HepG2 (cell line): ENCODE measurements around the gene NHSL1. TPM values are rescaled to one million over a fixed set of nuclear protein-coding genes. Genes with fewer than 3 reads are reported as not detected.

Experiments used
- AKNA ChIP-seq: sonication (generic); formaldehyde crosslinking; IDR thresholded peaks from 2 replicates; pipeline ENCODE4 v1.4.0; 2020; ENCODE audit warnings: missing genetic modification reagents, borderline replicate concordance
- CCAR2 ChIP-seq: fragments of 200-400 bp; formaldehyde crosslinking; optimal IDR thresholded peaks from 2 replicates; pipeline ENCODE3; 2018; ENCODE audit warnings: low read depth, mild to moderate bottlenecking, low read length, moderate library complexity
- HMGXB4 ChIP-seq, 2 experiments: sonication (generic) in 1 of 2; formaldehyde crosslinking in 1 of 2; IDR thresholded peaks; 2 replicates each; pipeline versions ENCODE4 v1.4.0 to v1.6.1; 2018 to 2020; ENCODE audit warnings: missing genetic modification reagents in 2 of 2, borderline replicate concordance in 1 of 2, low read depth in 1 of 2, mild to moderate bottlenecking in 1 of 2, missing biosample characterization in 1 of 2
- JUND ChIP-seq: sonication (generic); formaldehyde crosslinking; IDR thresholded peaks from 2 replicates; pipeline ENCODE4 v1.8.0; 2022; ENCODE audit warnings: mild to moderate bottlenecking, missing genetic modification reagents
- KAT7 ChIP-seq: IDR thresholded peaks from 2 replicates; pipeline ENCODE4 v1.6.1; 2018; ENCODE audit warnings: borderline replicate concordance, missing compliant biosample characterization
- KDM5A ChIP-seq: fragments of 200-600 bp; sonication (generic); IDR thresholded peaks from 2 replicates; pipeline ENCODE4 v1.7.0; 2018; ENCODE audit warnings: antibody characterized with exemption, mild to moderate bottlenecking, low read length, borderline replicate concordance
- SMARCC2 ChIP-seq: fragments of 450-650 bp; IDR thresholded peaks from 2 replicates; pipeline ENCODE4 v1.6.1; 2017; ENCODE audit warnings: antibody characterized with exemption, mild to moderate bottlenecking
- SOX5 ChIP-seq: IDR thresholded peaks from 2 replicates; pipeline ENCODE4 v1.6.1; 2016; ENCODE audit warnings: borderline replicate concordance
- SRF ChIP-seq: IDR thresholded peaks from 2 replicates; pipeline ENCODE4 v1.6.1; 2011; ENCODE audit warnings: mild to moderate bottlenecking, low read depth, low read length, moderate library complexity
- SSRP1 ChIP-seq: IDR thresholded peaks from 2 replicates; pipeline ENCODE4 v1.6.1; 2016; ENCODE audit warnings: control low read depth
- TEAD2 ChIP-seq: sonication (generic); formaldehyde crosslinking; IDR thresholded peaks from 2 replicates; pipeline ENCODE4 v1.9.0; 2021; ENCODE audit warnings: missing genetic modification reagents
- THAP11 ChIP-seq: IDR thresholded peaks from 2 replicates; pipeline ENCODE4 v1.6.1; 2016; ENCODE audit warnings: missing biosample characterization, missing genetic modification reagents
- ZBTB14 ChIP-seq: sonication (generic); formaldehyde crosslinking; IDR thresholded peaks from 2 replicates; pipeline ENCODE4 v1.4.0; 2020; ENCODE audit warnings: missing genetic modification reagents
- ZNF362 ChIP-seq: sonication (generic); formaldehyde crosslinking; IDR thresholded peaks from 2 replicates; pipeline ENCODE4 v1.4.0; 2020; ENCODE audit warnings: missing genetic modification reagents, mild to moderate bottlenecking, borderline replicate concordance
- ZNF7 ChIP-seq: IDR thresholded peaks from 2 replicates; pipeline ENCODE4 v1.6.1; 2016; ENCODE audit warnings: missing biosample characterization, missing genetic modification reagents
- ZSCAN12 ChIP-seq: sonication (generic); formaldehyde crosslinking; IDR thresholded peaks from 2 replicates; pipeline ENCODE4 v1.9.0; 2021; ENCODE audit warnings: mild to moderate bottlenecking, missing genetic modification reagents
- polyA plus RNA-seq, 8 experiments: library from polyadenylated mRNA; depleted of rRNA in 3 of 8; stranded (reverse) in 7 of 8; unstranded in 1 of 8; fragments of >200 nt; fragmentation: Illumina TruSeq in 4 of 8; extraction: Trizol in 4 of 8; gene quantifications; 2 replicates each; pipeline versions ENCODE4 v1.2.1 to v1.2.3, GENCODE V29; 2011 to 2016; ENCODE audit warnings: low read depth in 4 of 8, missing spikeins in 1 of 8, mixed read lengths in 1 of 8; ENCODE audit not compliant: insufficient read depth in 1 of 8
- total RNA-seq, 5 experiments: library from RNA; depleted of rRNA; stranded (reverse); fragments of >200 nt; fragmentation: Illumina TruSeq; extraction: Trizol; gene quantifications; 2 replicates each; pipeline ENCODE4 v1.2.3, GENCODE V29; 2016; ENCODE audit warnings: low read depth in 1 of 5

The NHSL1 gene
- total and polyA plus RNA-seq, 2 of the 13 experiments (the other 11 are each of a cell fraction or from before 2014, with no cell fraction given), result 24.9 to 53.6 TPM

- no peak for TF ChIP-seq ZNF7 (CRISPR knock-in tag)
- no peak for TF ChIP-seq ZNF362 (CRISPR knock-in tag)
- no peak for TF ChIP-seq AKNA (CRISPR knock-in tag)
- no peak for TF ChIP-seq SRF
- TF ChIP-seq JUND (CRISPR knock-in tag), result no peak
- no peak for TF ChIP-seq ZBTB14 (CRISPR knock-in tag)
- no peak for TF ChIP-seq KAT7 (CRISPR knock-in tag)
- TF ChIP-seq CCAR2, result no peak
- no peak for TF ChIP-seq SSRP1 (CRISPR knock-in tag)
- TF ChIP-seq TEAD2, result no peak
- no peak for TF ChIP-seq SMARCC2
- no peak for TF ChIP-seq ZSCAN12 (CRISPR knock-in tag)
- TF ChIP-seq HMGXB4 (CRISPR knock-in tag; IDR thresholded peaks at IDR 0.05; ENCODE audit: borderline replicate concordance in 1 of 2, low read depth in 1 of 2), result peak; percentile 53 to 74; a peak in 3 of 4 replicates
- no peak for TF ChIP-seq KDM5A
- no peak for TF ChIP-seq SOX5
- 0 out of 2 replicates have a peak, but pooled peaks have one; percentile 34 for TF ChIP-seq THAP11 (CRISPR knock-in tag)
Observed at GRCh38 chr6:138517635-138518034, 18.3 kb upstream of the NHSL1 start (continued).
